GM21526 (cell line): ENCODE data around the gene OR13H1.
"Not testable (repeated sequence)": the region's sequence is repeated elsewhere in the genome, so short reads cannot be mapped to it uniquely, and the experiment has no call there.

Source experiments
- ATAC-seq: cut with Tn5 transposase; IDR thresholded peaks from one replicate; pipeline ENCODE4 v1.9.1; 2021; ENCODE audit warnings: moderate library complexity; ENCODE audit not compliant: unreplicated experiment, low FRiP score

The OR13H1 gene, protein sequence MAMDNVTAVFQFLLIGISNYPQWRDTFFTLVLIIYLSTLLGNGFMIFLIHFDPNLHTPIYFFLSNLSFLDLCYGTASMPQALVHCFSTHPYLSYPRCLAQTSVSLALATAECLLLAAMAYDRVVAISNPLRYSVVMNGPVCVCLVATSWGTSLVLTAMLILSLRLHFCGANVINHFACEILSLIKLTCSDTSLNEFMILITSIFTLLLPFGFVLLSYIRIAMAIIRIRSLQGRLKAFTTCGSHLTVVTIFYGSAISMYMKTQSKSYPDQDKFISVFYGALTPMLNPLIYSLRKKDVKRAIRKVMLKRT

DNA sequence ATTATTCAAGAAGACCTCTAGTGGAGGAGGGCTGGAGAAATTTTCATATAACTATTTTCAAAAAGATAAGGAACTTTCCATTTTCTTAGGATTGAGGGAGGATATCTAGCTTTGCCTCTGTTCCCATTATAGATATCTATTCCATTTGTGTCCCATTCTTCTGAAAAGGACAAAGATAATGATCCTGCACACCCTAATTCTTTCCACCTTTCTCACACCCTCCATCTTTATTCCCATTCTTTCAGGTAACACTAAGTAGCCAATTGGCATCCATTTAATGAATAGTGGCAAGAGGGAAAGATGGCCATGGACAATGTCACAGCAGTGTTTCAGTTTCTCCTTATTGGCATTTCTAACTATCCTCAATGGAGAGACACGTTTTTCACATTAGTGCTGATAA, at the start of gene OR13H1:
Gene OR13H1 (plus strand): TSS at position 301 of the 400 bp plus-strand sequence. CDS start 0 bp downstream, at position 301.
- ATAC-seq, result no peak

DNA sequence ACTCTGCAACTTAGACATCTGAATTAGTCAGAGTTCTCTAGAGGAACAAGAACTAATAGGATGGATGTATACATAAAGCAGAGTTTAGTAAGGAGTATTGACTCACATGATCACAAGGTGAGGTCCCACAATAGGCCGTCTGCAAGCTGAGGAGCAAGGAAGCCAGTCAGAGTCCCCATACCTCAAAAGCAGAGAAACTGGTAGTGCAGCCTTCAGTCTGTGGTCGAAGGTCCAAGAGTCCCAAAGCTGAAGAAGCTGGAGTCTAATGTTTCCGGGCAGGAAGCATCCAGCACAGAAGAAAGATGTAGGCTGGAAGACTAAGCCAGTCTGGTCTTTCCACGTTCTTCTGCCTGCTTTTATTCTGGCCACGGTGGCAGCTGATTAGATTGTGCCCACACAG, 42.3 kb upstream of the OR13H1 start:
- ATAC-seq, result not testable (repeated sequence)

DNA sequence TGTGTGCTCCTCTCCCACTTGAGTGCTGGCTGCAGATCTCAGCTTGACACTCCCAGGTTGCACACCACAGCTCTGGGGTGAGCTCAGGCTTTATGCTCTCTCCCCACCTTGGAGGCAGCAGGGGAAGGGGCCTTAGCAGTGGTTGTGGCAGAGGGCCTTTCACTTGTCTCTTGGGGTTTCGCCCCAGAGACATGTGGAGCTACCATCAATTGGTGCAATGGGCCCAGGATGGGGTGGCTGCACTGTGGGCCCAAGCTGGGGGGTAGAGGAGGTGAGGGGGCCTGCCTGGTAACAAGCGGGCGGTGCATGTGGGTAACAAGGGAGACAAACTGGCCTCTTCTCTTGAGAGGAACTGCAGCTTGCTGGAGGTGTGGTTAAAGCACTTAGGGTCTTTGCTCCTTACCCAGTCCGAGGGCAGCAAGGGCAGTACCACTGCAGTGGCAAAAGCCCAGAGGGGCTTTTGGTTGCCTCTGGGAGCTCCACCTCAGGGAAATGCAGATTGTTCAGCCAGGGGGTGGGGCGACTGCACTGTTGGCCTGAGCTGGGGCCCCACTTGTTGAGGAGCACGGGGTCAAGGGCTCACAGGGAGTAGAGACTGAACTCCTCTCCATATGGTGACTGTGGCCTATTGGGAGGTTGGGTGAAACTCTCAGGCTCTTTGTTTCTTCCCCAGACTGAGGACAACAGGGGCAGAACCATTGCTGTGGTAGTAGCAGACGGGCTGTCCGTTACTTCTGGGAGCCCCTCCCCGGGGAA, 30.5 kb upstream of the OR13H1 start:
- no peak for ATAC-seq

DNA sequence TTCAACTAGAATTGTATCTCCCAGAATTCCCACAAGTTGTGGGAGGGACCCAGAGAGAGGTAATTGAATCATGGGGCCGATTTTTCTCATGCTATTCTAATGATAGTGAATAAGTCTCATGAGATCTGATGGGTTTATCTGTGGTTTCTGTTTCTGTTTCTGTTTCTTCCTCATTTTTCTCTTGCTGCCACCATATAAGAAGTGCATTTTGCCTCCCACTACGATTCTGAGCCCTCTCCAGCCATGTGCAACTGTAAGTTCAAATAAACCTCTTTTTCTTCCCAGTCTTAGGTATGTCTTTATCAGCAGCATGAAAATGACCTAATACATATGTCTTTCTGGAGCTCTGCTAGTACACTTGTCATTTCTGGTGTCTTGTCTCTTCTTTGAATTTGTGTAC, 22.1 kb upstream of the OR13H1 start:
- no peak for ATAC-seq

DNA sequence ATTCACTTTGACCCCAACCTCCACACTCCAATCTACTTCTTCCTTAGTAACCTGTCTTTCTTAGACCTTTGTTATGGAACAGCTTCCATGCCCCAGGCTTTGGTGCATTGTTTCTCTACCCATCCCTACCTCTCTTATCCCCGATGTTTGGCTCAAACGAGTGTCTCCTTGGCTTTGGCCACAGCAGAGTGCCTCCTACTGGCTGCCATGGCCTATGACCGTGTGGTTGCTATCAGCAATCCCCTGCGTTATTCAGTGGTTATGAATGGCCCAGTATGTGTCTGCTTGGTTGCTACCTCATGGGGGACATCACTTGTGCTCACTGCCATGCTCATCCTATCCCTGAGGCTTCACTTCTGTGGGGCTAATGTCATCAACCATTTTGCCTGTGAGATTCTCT, 344 bp downstream of the OR13H1 start:
- ATAC-seq, result no peak

DNA sequence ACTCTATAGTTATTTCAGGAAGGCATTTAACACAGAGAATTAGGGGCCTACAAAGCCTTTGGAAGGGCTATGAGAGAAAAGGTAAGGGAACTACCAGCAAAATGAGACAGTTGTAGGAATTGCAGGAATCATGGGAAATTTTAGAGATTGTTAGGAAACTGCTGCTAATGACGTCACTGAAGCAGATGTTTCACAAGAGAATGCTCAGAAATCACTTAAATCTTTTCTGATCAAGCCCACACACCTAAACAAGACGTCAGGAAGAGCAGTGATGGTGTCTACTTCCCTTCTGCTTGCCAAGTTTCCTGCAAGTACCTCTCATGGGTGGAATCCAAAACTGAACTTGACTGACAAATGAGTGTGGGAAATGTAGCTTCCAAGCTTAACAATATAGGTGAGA, 5.1 kb downstream of the OR13H1 start:
- no peak for ATAC-seq

DNA sequence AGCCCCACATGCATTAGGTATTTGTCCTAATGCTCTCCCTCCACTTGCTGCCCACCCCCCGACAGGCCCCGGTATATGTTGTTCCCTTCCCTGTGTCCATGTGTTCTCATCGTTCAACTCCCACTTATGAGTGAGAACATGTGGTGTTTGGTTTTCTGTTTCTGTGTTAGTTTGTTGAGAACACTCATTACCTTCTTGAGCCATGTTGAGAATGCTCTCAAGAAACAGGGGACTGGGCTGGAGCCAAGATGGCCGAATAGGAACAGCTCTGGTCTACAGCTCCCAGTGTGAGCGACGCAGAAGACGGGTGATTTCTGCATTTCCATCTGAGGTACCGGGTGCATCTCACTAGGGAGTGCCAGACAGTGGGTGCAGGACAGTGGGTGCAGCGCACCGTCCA, 8.6 kb downstream of the OR13H1 start:
- ATAC-seq, result not testable (repeated sequence)

DNA sequence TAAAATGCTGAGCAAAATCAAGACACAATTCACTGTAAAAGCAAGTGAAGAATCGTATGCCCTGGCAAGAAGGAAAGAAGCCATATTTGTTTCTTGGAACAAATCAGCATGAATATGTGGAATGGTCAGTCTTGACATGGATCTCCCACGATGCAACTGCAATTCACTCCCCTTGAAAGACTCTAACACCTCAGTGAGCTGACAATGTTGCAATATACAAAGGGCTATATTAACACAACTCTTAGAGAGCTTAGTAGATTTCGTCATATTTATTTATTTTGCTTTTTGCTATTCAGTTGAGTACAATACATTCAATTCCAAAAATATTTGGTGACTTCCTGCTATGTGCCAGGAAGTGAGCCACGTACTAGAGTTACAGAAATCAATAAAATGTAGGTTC, 14.7 kb downstream of the OR13H1 start:
- no peak for ATAC-seq

DNA sequence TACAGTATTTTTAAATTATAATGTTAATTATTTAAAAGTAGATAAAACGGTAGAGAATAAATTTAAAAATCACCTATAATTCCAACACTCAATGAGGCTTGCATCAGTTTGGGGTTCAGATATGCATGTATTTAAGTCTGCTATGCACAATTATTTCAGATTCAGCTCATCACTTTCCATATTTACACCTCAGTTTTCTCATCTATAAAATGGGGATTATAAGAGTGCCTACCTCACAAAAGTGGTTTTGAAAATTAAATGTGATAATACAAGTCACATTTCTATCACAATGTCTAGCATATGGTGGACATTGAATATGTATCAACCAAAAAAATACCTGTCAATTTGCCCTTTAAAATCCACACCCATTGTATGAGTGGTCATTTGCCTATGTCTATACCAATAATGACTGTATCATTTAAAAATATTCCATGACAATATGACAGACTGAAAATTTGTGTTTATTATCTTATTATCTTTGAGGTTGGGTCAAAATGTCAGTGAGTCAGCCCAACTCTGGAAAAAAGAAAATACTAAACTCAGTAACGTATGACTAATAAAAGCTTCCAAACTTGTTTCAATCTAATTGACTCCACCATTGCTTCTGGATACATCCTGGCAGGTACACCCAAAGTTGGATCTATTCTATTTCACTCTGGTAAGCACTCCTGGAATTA, 20.8 kb downstream of the OR13H1 start:
- no peak for ATAC-seq

DNA sequence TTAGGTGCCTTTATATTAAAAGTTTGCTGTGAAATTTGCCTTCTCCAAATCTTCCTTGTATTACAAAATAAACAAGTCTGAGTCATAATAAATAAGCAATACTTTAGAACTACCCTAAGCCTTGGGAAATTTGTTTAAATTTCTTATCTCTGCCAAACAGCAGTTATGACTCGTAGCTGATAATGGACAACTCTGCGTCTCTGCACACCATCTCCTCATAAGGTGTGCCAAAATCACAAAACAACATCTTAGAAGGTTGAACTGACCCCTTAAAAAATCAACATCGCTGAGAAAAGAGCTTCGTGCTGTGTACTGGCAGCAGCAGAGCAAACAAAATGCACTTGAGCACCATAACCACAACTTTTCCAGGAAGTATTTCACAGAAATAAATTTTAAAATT, 22.0 kb downstream of the OR13H1 start:
- ATAC-seq, result no peak

DNA sequence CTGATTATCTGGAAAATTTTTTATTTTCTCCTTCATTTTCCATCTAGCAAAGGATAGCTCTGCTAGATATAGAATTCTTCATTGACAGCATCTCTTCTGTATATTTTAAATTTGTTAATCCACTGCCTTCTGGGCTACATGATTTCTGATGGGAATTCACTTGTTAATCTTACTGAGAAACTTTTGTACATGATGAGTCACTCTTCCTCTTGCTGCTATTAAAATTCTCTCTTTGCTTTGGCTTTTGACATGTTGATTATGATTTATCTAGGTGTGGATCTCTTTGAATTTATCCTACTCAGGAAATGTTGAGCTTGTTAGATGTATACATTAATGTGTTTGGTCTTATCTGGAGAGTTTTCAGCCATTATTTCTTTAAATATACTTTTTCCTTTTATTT, 27.5 kb downstream of the OR13H1 start:
- no peak for ATAC-seq

DNA sequence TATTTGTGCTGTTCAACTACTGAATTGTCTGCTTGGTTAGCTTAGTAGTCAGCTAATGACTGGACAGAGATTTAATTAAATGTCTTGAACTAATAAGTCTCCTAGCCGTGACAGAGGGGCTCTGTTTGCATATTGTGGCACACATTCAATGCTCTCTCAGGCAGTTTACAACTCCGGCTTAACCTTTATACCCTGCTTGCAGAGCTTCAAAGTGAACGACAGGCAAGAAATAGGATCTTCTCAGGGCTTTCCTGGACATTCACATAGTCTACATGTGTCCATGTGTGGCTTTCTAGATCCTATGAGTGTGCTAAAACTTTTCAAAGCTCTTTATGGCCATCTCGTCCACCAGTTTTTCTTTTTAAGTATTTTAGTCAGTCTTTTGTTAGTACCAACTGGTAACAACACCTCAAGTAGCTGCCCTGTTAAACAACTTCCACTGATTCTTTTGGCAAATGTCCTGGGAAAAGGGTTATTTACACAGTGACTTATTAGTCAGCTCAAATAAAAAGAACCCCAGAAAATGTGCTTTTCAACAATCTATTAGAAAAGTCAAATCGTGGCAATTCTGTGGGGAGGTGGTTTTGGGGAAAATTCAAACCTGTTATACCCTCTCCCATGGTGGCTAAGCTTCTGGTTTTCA, 28.6 kb downstream of the OR13H1 start:
- ATAC-seq, result no peak

DNA sequence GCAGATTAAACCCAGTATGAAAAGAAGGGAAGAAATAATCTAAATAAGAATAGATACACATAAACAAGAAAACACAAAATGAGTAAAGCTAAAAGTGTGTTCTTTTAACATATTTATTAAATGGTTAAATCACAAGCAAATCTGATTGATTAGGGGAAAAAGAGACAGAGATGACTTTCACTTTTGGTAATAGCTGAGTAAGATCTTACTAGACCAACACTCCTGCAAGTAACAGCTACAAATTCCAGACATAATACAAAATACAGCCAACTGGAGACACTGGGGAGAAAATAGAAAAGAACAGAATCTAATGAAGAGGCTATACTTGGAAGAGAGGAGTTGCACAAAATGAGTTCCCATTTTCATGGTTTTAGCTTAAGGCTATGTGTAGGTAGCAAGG, 33.5 kb downstream of the OR13H1 start:
- ATAC-seq, result no peak

DNA sequence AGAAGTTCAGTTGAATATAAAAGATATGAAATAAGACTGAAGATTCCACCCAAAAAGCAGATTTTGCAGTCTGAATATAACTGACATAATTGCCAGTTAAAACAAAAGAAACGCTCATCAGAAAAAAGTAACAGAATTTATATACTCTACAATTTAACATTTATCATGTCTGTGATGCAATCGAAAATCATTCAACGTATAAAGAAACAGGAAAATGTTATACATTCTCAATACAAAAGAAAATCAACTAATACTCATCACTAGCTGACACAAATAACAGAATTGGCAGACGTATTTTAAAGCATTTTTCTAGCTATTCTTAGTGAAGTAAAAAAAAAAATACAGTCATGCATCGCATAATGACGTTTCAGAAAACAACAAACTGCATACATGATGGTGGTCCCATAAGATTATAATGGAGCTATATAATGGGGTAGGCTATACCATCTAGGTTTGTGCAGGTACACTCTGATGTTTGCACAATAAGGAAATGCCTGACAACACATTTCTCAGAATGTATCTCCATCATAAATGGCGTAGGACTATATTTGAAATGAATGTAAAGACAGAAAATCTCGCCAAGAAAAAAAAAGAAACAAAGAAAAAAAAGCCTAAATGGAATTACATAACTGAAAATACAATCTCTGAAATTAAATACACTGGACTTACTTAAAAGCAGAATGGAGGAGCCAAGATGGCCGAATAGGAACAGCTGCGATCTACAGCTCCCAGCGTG, 34.3 kb downstream of the OR13H1 start:
- no peak for ATAC-seq

DNA sequence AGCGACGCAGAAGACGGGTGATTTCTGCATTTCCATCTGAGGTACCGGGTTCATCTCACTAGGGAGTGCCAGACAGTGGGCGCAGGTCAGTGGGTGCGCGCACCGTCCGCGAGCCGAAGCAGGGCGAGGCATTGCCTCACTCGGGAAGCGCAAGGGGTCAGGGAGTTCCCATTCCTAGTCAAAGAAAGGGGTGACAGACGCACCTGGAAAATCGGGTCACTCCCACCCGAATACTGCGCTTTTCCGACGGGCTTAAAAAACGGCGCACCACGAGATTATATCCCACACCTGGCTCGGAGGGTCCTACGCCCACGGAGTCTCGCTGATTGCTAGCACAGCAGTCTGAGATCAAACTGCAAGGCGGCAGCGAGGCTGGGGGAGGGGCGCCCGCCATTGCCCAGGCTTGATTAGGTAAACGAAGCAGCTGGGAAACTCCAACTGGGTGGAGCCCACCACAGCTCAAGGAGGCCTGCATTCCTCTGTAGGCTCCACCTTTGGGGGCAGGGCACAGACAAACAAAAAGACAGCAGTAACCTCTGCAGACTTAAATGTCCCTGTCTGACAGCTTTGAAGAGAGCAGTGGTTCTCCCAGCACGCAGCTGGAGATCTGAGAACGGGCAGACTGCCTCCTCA, 35.0 kb downstream of the OR13H1 start:
- ATAC-seq, result not testable (repeated sequence)

DNA sequence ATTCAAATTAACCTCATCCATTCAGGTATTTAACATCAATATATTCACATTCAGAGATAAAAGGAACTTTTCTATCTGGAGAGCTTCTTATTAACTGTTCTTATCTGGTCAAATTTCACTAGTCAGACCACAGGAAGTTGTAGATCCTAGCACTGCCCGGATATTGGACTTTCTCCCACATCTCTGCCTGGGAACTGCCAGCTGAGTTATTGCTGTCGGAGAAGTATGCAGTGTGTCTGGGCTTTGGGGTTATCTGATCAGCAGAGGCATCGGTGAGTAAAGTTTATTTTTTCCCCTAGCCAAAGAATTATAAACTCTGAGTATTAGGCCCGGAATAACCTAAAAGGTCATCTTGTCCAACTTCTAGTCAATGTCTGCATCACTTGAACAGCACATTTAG, 45.1 kb downstream of the OR13H1 start:
- ATAC-seq, result no peak
